Measurements from ENCODE around the gene SCYL2. TPM values are rescaled to one million over a fixed set of nuclear protein-coding genes. Genes with fewer than 3 reads are reported as not detected.

Gene SCYL2
- total and polyA plus RNA-seq, 10 of the 15 experiments (the other 5 are each of a cell fraction or from before 2014, with no cell fraction given), result 5.4 to 34.3 (median 26.9) TPM

- BruUV-seq (replicated peaks), result no TSS peak
- RAD21 ChIA-PET (ENCODE audit: unreplicated experiment), result no interaction called here
- in situ Hi-C loops (cut with MboI) (no loop called here), intact Hi-C loops (cut with micrococcal nuclease; ENCODE audit: unreplicated experiment) (no loop called here)
- POLR2A ChIA-PET, result no interaction called here
- SMC1A ChIA-PET (ENCODE audit: uncharacterized antibody, unreplicated experiment), result no interaction called here
- no peaks in the 10 kb centered on the region for H3K4me1 ChIP-seq (ENCODE audit: control insufficient read depth, insufficient read depth, low read length)
- no peaks in the 10 kb centered on the region for H3K36me3 ChIP-seq (ENCODE audit: control insufficient read depth in 2 of 2, insufficient read depth in 2 of 2, low read length in 1 of 2)
- no peak overlapping the region for H2AFZ ChIP-seq (ENCODE audit: control insufficient read depth, low read depth, low read length)
- no peaks in the 10 kb centered on the region for H3K79me2 ChIP-seq (ENCODE audit: control insufficient read depth, insufficient read depth, low read length)
- CTCF ChIA-PET, result interaction anchor here (1.3 to 2.7 kb wide), 2 partner anchors 38 to 39 kb away, joined by 3 to 7 read pairs; no protein-coding TSS in a partner anchor
- no peak overlapping the region for H3K9ac ChIP-seq (ENCODE audit: control insufficient read depth, insufficient read depth, low read length)
- WGBS (ENCODE audit: insufficient coverage, insufficient replicate concordance, low lambda C conversion rate, missing lambda C conversion rate), result 0% methylated on average over 2 of the region's 2 CpGs
- no peaks in the 10 kb centered on the region for H3K9me3 ChIP-seq (replicated peaks; ENCODE audit: control insufficient read depth, insufficient read depth, low read length)
- TF ChIP-seq ZNF217 (IDR thresholded peaks at IDR 0.05), result no peak
- TF ChIP-seq USF1 (IDR thresholded peaks at IDR 0.05; ENCODE audit: borderline replicate concordance, extremely low read length, insufficient read depth, low read depth, low read length), result no peak
- TF ChIP-seq CEBPZ (IDR thresholded peaks at IDR 0.05; ENCODE audit: low read depth, low read length), result no peak
- TF ChIP-seq RUNX3 (IDR thresholded peaks at IDR 0.05; ENCODE audit: low read length), result no peak
- TF ChIP-seq JUNB (IDR thresholded peaks at IDR 0.05), result no peak
- no peak for TF ChIP-seq CREB1 (IDR thresholded peaks at IDR 0.05; ENCODE audit: low read depth)
- TF ChIP-seq ZZZ3 (IDR thresholded peaks at IDR 0.05; ENCODE audit: control insufficient read depth, insufficient read length, low read depth), result no peak
- no peak for TF ChIP-seq IKZF2 (IDR thresholded peaks at IDR 0.05)
- TF ChIP-seq CREM (IDR thresholded peaks at IDR 0.05; ENCODE audit: low read depth), result no peak
- TF ChIP-seq IRF3 (IDR thresholded peaks at IDR 0.05), result no peak
- TF ChIP-seq ASH2L (IDR thresholded peaks at IDR 0.05; ENCODE audit: borderline replicate concordance, low read depth), result no peak
- no peak for TF ChIP-seq ATF7 (IDR thresholded peaks at IDR 0.05; ENCODE audit: low read depth)
- TF ChIP-seq TAF1 (IDR thresholded peaks at IDR 0.05; ENCODE audit: borderline replicate concordance, low read depth, low read length), result no peak
- no peak for TF ChIP-seq CHD1 (IDR thresholded peaks at IDR 0.05; ENCODE audit: low read depth, low read length)
- H4K20me1 ChIP-seq (ENCODE audit: control insufficient read depth, insufficient read depth), result no peaks in the 10 kb centered on the region
- H3K27ac ChIP-seq (ENCODE audit: control insufficient read depth, insufficient read depth), result no peak overlapping the region
- no peak overlapping the region for H3K4me3 ChIP-seq
- no peak for FAIRE-seq
- no peak for ATAC-seq
- no peak for DNase-seq (ENCODE audit: low read depth, low spot score)
- no peak overlapping the region for H3K4me2 ChIP-seq (ENCODE audit: control insufficient read depth, insufficient read depth)
- no peaks in the 10 kb centered on the region for H3K27me3 ChIP-seq (replicated peaks in 1 of 2; ENCODE audit: control insufficient read depth in 2 of 2, insufficient read depth in 2 of 2, low read length in 1 of 2)
Measured at GRCh38 chr12:100365411-100365810, 98.4 kb downstream of the SCYL2 start.

Data from GM12878 (cell line).